ENCODE data around the gene OR13C5.
"Not testable (repeated sequence)": the region's sequence is repeated elsewhere in the genome, so short reads cannot be mapped to it uniquely, and the experiment has no call there.

Gene OR13C5, protein sequence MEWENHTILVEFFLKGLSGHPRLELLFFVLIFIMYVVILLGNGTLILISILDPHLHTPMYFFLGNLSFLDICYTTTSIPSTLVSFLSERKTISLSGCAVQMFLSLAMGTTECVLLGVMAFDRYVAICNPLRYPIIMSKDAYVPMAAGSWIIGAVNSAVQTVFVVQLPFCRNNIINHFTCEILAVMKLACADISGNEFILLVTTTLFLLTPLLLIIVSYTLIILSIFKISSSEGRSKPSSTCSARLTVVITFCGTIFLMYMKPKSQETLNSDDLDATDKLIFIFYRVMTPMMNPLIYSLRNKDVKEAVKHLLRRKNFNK

DNA sequence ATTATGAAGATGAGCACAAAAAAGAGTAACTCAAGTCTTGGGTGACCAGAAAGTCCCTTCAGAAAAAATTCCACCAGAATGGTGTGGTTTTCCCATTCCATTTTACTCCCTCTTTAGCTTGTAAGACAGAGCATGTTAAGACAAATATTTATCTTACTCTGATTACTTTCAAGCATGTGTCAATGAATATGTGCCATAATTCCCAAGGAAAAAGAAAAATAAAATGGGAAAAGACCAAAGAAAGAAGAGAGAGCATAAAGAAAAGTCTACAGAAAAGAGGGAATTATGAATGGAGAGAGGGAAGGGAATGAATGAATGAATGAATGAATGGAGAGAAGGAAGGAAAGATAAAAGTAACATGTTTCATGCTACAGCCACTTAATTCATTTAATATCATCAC, at the start of gene OR13C5:
OR13C5 (minus strand) TSS at position 101 of the 400 bp plus-strand sequence; CDS start at position 101, 0 bp downstream.
- not testable (repeated sequence) for DNase-seq (ENCODE audit: low spot score)

DNA sequence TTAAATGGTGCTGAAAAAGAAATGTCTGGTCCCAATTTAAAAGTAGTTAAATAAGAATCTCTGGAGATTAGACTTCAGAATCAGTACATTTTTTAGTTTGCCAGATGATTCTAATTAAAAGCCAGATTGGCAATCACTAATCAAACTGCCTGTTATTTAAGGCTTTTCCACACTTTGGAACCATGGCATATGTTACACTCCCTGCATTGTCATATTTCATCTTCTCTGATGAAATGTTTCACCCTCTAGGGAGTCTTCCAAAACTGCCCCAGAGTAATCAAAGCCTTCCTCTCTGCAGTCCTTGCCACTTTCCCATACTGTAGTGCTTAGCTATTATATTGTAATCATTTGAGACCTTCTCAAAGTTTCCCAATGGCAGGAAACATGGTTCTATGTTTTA, 36.2 kb upstream of the OR13C5 start:
- DNase-seq (ENCODE audit: low spot score): no peak

DNA sequence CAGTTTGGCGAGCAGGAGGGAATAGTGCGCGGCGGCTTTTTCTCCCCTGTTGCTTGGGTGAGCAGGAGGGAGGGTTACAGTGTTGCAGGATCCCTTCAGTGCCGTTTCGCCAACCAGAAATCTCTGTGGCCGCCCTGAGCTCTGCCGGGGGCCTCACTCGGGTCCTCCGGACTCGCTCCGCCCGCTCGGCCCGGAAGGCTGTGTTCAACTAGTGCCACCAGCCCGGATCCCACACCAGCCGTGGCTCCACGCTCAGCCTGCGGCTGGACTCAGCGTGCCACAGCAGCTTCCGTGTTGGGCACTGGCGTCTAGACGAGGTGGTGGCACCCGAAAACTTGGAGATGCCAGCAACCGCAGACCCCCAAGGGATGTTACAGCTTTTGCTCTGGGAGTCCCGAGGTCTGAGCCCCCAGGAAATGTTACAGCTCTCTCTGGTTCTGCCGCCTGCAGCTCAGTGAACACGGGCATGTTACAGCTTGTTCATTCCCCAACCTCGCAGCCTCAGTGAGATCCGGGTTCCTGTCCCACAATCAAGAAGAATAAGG, 34.8 kb upstream of the OR13C5 start:
- DNase-seq (ENCODE audit: low spot score): no peak

DNA sequence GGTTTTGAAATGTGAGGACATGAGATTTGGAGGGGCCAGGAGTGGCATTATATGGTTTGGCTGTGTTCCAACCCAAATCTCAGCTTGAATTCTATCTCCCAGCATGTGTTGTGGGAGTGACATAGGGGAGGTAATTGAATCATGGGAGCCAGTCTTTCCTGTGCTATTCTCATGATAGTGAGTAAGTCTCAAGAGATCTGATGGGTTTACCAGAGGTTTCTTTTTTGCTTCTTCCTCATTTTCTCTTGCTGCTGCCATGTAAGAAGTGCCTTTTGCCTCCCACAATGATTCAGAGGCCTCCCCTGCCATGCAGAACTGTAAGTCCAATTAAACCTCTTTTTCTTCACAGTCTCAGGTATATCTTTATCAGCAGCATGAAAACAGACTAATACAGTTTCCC, 26.8 kb upstream of the OR13C5 start:
- not testable (repeated sequence) for DNase-seq (ENCODE audit: low spot score)

DNA sequence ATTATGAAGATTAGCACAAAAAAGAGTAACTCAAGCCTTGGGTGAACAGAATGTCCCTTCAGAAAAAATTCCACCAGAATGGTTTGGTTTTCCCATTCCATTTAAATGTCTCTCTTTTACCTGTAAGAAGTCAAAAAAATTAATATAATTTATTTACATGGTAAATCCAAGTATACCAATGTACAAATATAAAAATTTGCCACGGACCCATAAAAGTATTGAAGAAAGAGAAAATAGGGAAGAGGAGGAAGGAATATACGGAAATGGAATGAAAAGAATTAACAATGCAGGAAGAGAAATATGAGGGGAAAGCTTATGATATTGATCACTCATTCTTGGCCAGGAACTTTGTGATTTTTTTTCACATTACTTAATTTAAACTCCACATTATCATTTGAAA, 18.9 kb upstream of the OR13C5 start, which contains the start of gene OR13C9:
OR13C9 (minus strand) TSS at position 101 of the 400 bp plus-strand sequence; CDS start at position 101, 0 bp downstream.
- DNase-seq (ENCODE audit: low spot score): no peak

DNA sequence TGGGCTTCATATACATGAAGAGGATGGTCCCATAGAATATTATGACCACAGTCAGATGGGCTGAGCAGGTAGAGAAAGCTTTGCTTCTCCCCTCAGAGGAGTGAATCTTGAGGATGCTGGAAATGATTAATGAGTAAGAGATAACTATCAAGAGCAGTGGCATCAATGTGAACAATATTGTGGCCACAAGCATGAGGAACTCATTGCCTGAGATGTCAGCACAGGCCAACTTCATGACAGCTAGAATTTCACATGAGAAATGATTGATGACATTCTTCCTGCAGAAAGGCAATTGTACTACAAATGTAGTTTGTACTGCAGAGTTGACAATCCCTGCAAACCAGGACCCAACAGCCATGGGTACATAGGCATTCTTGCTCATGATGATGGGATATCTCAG, 18.2 kb upstream of the OR13C5 start:
- no peak for DNase-seq (ENCODE audit: low spot score)

DNA sequence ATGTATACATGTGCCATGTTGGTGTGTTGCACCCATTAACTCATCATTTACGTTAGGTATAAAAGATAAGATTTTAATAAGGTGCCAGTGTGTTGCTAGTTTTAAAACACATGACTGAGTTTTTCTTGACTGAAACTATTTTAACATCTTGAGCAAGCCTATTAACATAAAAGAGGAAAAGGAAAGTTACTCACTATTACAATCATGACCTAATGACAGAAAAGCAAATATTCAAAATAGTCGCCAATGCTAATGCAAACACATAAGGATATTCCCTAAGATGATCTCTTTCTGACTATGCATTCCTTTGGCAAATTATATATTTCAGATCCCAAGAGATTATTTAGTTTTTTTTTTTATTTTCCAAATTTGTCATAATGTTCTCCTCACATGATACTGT, 12.0 kb upstream of the OR13C5 start:
- DNase-seq (ENCODE audit: low spot score): no peak

DNA sequence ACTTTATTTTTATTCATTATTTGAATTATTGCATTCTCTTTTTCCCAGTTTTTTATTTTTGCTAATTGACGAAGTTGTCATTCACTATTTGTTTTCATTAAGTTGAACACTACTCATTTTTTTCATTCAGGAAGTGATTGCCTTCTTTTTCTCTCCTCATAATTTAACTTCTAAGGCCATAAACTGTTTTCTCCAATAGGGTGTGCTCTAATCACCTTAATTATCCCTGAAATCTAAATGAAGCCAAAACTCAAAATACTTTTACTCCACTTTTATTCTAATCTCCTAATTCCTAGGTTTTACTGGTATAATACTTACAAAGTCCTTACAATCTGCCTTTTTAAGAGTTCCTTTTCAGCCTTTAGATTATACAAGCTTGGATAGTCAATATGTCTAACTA, 9.1 kb upstream of the OR13C5 start:
- no peak for DNase-seq (ENCODE audit: low spot score)

DNA sequence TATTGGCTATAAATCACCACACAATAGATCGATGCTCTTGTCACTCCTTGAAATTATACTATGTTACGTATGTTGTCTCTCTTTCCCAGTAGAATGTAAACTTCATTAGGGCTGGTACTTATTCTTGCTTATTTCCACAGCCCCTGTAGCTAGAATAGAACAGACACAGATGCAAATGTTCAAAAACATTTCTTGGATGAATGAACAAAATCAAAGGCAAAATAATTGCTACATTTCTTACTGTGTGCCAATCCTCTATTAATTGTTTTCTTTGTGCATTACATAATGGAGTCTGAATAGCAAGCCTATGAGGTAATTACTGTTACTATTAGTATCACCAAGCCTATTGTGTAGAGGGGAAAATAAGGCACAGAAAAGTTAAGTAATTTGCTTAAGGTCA, 6.9 kb upstream of the OR13C5 start:
- no peak for DNase-seq (ENCODE audit: low spot score)

DNA sequence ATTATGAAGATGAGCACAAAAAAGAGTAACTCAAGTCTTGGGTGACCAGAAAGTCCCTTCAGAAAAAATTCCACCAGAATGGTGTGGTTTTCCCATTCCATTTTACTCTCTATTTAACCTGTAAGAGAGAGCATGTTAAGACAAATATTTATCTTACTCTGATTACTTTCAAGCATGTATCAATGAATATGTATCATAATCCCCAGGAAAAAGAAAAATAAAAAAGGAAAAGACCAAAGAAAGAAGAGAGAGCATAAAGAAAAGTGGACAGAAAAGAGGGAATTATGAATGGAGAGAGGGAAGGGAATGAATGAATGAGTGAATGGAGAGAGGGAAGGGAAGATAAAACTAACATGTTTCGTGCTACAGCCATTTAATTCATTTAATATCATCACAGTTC, 6.3 kb upstream of the OR13C5 start, which contains the start of gene OR13C2:
OR13C2 (minus strand) TSS at position 101 of the 400 bp plus-strand sequence; CDS start at position 101, 0 bp downstream.
- DNase-seq (ENCODE audit: low spot score): not testable (repeated sequence)

DNA sequence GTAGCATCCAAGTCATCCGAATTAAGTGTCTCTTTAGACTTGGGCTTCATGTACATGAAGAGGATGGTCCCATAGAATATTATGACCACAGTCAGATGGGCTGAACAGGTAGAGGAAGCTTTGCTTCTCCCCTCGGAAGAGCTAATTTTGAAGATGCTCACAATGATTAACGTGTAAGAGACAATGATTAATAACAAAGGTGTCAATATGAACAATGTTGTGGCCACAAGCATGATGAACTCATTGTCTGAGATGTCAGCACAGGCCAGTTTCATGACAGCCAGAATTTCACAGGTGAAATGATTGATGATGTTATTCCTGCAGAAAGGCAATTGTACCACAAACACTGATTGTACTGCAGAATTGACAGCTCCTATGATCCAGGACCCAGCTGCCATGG, 5.6 kb upstream of the OR13C5 start:
- DNase-seq (ENCODE audit: low spot score): no peak

DNA sequence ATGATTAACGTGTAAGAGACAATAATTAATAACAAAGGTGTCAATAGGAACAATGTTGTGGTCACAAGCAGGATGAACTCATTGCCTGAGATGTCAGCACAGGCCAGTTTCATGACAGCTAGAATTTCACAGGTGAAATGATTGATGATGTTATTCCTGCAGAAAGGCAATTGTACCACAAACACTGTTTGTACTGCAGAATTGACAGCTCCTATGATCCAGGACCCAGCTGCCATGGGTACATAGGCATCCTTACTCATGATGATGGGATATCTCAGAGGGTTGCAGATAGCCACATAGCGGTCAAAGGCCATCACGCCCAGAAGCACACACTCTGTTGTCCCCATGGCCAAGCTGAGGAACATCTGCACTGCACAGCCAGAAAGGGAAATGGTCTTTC, 464 bp downstream of the OR13C5 start:
- not testable (repeated sequence) for DNase-seq (ENCODE audit: low spot score)

DNA sequence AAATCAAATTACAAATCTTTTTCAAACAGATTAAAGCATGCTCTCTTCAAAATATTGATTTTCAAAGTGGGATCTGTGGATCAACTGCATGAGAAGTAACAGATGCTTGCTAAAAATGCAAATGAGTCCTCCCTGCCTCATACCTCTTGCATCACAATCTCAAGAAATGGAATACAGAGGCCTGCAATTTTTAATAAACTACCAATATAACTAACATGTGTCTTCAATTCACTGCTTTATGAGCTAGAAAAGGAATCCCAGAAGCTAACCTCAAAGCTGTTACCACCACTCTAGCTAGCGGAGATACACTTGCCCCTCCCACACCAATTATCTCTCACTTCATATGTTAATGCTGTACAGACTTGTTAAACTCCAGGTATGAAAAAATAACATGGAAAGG, 9.6 kb downstream of the OR13C5 start:
- DNase-seq (ENCODE audit: low spot score): no peak

DNA sequence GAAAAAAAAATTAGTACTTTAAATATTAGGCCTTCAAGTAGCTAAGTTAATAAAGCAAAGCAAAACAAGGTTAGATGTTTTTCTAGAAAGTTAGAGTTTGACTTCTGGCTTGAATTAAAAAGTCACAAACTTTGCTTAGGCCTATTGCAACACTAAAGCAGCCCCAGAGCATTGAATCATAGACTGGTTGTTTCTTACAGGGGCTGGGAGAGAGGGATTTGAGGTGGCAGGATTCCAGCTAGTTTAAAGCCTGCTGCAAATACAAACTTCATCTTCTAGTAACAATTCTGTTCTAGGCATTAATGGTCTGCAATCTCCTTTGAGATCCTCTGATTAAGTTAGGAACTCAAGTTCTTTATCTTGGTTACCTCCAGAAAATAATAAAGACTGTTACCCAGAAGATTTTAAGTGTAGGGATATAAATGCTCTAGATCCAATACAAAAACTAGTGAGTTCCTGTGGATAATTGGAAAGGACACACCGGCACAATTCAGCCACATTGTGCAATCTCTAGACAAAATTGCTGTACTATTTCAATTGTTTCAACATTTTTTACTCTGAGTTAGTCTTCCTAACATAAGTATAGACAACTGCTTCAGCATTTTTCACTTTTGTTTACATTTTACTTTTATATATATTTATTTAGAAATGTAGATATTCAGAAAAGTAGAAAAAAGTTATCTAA, 12.6 kb downstream of the OR13C5 start:
- DNase-seq (ENCODE audit: low spot score): no peak

DNA sequence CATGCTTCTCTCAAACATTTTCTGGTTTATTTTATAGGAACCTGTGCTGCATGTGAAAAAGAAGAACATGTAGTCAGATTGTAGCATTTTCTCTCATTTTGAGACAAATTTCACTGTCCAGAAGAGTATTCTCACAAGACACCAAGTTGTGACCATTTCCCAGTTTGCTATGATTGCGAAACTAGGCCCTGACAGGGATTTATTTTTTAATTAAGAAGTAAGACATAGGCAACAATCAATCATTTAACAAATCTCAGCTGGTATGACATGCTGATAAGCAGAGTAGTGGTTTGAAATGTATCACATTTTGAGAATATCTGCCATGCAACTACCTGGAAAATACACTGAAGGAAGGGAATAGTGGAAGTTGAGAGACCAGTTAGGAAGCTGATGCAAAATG, 18.7 kb downstream of the OR13C5 start:
- no peak for DNase-seq (ENCODE audit: low spot score)

DNA sequence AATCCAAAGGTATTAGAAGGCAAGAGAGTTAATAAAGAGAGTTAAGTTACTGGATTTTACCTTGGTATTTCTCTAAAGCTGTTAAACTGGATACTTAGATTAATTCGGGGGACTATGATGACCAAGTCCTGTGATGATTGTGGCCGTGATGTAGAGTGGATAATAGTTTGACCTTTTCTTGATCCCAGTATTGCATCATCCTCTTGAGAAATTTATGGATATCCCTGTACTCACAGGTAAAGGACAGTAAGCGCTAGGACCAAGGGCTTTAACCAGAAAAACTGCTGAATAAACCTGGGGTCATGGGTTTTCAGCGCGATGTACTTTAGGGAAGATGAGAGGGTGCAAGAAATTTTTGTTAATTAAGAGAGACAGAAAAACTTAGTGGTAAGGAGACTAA, 21.9 kb downstream of the OR13C5 start:
- no peak for DNase-seq (ENCODE audit: low spot score)

DNA sequence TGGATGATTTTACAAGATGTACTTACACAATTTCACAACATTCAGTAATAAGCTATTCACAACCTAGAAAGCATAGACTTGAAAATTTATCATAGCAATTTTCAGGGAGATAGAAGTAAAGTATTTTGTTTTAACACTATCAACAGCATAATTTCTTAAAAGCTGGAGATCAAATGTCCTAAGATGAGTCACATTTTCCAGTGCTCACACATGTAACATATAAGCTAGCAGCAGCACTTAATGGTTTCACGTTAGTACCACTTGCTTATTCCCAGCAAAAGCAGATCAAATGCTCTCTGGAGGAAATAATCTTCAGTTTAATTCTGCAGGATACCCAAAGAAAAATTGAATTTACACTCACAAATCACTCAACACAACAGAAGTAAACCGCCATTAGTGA, 23.8 kb downstream of the OR13C5 start:
- DNase-seq (ENCODE audit: low spot score): no peak

DNA sequence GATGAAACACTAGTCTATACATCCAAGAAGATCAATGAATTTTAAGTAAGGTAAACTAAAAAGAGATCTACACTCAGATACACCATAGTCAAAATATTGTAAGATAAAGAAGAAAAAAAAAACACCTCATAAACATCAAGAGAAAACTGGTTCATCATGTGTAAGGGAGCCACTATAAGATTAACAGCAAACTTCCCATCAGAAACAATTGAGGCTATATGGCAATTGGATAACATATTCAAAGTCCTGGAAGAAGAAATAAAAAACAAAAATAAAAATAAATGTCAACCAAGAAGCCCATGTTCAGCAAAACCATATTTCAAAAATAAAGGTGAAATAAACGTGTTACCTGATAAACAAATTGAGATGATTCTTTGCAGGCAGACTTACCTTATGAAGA, 26.6 kb downstream of the OR13C5 start:
- no peak for DNase-seq (ENCODE audit: low spot score)

DNA sequence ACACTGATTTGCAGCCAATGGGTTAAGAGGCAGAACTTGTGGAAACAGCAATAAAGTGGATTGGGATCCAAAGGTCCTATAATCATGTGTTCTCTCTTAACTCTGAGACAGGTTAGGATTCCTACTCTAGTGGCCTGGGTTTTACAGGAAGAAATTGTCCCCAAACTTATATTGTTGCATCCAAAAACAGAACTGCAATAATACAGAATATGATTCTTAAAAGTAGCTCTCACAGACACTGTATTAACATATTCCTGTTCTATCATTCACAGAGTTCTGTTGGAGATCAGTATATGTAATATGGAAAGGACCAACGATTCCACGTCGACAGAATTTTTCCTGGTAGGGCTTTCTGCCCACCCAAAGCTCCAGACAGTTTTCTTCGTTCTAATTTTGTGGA, 30.3 kb downstream of the OR13C5 start, which contains the start of gene OR13C8:
OR13C8 (plus strand) TSS at position 301 of the 400 bp plus-strand sequence; CDS start at position 301, 0 bp downstream.
- DNase-seq (ENCODE audit: low spot score): no peak

DNA sequence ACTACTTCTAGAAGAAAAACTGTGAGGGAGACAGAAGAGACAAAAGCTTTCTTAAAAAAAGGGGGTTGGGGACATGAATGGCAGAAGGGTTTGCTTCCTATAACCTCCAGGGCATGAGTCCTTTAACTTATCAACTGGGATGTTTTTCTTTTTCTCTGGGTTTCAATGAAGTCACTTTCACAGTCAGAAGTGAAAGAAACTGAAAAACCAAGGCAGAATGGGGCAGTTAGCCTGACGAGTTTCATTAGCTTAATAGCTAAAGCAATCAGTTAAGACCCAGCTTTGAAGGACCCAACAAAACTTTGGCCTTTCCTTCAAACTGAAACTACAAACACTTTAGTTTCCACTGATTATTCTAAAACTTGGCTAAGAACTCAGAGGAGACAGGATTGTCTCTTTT, 34.9 kb downstream of the OR13C5 start:
- no peak for DNase-seq (ENCODE audit: low spot score)

DNA sequence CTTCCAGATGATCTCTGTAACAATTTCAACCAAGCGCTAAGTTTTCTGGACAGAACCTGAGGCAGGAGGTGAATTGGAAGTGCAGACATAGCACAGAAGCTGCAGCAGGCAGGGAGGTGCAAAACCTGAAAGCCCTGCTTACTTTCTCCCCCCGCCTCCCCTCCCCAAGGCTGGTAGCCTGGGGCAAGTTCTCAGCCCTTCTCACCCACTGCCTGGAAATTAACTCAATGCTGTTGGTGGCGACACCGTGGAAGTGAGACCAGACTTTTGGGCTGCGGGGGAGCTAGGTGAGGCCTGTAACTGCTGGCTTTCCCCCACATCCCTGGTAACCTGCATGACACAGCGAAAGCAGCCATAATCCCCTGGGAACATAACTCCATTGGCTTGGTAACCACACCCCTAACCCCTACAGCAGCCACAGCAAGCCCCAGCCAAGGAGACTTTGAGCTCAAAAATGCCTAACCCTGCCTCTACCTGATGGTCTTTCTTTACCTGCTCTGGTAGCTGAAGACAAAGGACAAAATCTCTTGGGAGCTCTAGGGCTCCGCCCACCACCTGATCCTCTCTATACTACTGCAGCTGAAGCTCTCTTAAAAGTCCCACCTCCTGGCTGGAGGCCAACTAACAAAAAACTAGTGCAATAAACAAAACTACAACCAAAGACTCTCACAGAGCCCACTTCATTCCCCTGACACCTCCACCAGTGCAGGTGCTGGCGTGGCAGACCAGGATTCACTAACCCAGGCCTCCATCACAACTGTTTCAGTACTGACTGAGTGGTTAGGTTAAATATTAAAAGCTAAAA, 42.2 kb downstream of the OR13C5 start:
- no peak for DNase-seq (ENCODE audit: low spot score)

DNA sequence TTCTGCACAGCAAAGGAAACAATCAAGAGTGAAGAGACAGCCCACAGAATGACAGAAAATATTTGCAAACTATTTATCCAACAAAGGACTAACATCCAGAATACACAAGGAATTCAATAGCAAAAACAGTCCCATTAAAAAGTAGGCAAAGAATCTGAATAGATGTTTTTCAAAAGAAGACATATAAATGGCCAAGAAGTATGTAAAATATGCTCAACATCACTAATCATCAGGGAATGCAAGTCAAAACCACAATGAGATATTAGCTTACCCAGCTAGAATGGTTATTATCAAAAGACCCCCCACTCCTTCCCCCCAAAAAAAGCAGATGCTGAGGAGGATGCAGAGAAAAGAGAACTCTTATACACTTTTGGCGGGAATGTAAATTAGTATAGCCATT, 43.7 kb downstream of the OR13C5 start:
- DNase-seq (ENCODE audit: low spot score): no peak

Data from iPS-NIHi11 (cell line).